Activated gamma-delta T cell treated with anti-CD3 and anti-CD28 coated beads, Interleukin-2, amount 50 U/mL, for 16 hours (primary cell): ENCODE data around the gene ATP9A.
A peak's percentile ranks its signal among the peaks of the same experiment; 100 is the strongest.
"Not testable (repeated sequence)": the region's sequence is repeated elsewhere in the genome, so short reads cannot be mapped to it uniquely, and the experiment has no call there.

Experiments
- DNase-seq: peaks from one replicate; pipeline ENCODE4 v3.0.0-alpha.2; 2020; ENCODE audit warnings: low read depth

ATP9A gene

DNA sequence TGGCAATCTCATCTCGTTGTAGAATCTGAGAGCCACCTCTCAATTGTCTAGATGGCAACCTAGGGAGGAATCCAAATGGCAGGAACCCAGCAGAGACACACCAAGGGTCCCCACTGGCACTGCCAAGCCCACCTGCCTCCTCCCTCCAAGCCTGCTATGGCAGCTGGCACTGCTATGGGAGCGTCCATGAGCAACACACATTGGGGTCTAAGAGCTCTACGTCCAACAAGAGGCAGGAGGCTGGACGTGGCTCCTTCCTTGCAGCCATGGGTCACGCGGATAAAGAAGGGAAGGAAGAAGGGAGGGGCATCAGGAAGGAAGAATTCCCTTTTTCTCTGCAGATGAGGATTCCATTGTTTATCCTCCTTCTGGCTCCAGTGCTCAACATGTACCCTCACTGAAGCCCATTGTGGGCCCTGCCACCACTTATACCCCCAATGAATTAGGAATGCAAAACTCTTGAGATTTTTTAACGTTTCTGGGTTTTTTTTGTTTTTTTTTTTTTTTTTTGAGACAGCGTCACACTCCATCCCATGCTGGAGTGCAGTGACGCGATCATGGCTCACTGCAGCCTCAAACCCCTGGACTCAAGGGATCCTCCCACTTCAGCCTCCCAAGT, 17.3 kb downstream of the ATP9A start:
- DNase-seq, result no peak

DNA sequence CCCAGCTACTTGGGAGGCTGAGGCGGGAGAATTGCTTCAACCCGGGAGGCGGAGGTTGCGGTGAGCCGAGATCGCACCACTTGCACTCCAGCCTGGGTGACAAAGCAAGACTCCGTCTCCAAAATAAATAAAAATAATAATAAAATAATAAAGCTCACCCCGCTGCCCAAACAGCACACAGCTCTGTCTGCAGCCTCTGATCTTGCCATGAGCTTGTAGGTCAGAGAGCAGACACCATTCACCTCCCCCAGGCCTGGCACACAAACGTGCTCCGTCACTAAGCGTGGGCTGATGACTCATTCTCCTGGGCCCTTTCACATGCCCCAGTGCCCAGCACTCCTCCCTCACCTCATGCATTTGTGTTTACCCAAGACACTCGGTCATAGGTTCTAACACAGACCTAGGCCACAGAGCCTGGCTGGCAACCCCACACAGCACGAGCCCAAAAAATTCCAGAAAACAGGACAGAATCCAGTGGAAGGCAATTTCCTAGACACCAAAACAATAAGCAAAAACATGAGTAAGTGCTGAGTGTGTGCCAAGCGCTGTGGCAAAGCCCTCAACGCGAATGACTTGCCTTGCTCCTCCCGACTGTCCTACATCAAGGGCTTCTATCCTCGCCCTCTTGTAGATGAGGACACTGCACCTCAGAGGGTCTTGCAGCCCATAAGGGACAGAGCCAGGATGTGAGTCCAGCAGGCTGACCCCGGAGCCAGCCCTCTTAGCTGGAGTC, 18.0 kb downstream of the ATP9A start:
- peak; percentile 29 for DNase-seq

DNA sequence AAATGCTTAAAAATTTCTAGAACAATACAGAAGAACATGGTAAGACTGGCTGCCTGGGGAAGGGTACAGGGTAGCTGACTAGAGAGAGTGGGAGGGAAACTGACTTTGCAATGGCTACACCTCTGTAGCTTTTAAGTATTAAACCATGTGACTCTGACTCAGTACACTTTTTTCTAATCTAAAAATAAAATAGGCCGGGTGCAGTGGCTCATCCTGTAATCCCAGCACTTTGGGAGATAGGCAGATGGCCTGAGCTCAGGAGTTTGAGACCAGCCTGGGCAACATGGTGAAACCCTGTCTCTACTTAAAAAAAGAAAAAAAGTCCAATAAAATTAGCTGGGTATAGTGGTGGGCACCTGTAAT, 18.5 kb downstream of the ATP9A start:
- no peak for DNase-seq

DNA sequence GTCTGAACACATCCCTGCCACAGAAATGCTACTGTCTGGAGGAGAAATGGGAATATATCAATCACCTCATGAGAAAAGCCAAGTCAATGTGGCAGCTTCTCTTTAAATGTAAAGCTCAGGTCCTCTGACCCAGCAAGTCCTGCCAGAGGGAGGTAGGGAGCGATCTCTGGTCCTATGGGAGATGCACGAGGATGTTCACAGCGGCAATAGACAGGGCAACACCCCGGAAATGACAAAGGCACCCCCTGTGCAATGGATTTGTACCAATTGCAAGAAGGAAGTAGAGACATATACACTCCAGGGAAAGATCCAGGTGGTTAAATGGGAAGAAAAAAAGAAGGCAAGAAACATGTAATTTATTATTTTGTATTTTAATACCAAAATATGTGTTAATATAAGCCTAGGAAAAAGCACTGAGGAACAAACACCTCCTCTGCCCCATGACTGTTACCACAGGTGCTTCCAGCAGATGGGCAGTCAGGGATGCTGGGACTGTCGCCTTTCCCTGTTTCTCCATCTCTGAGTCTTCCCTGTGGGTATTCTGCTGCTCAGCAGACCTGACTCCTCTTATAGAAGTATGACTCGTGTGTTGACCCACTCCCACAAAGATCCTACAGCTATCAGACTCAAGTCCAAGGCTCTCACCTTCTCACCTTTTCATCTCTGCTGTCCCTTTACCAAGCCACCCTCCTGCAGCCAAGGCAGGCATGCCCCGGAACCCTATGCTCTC, 20.8 kb downstream of the ATP9A start:
- no peak for DNase-seq

DNA sequence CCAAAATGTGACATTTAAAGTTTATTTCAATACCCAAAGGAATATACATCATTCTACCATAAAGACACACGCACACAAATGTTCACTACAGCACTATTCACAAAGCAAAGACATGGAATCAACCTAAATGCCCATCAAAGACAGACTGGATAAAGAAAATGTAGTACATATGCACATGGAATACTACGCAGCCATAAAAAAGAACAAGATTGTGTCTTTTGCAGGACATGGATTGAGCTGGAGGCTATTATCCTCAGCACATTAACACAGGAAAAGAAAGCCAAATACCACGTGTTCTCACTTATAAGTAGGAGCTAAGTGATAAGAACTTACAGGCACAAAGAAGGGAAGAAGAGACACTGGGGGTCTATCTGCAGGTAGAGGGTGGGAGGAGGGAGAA, 22.4 kb downstream of the ATP9A start:
- no peak for DNase-seq

DNA sequence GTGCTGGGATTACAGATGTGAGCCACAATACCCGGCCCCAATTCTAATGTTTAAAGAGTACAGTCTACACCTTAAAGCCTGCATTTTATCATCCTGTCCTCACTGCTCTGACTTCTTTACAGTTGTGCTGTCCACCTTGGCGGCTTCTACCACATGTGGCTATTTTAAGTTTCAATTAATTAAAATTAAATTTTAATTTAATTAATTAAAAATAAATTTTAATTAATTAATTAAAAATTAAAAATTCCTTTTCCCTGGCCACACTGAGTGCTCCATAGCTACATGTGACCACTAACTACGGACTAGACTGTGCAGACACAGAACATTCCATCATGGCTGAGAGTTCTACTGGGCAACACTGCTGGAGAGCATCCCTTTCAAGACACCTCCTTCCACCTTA, 27.4 kb downstream of the ATP9A start:
- DNase-seq, result no peak

DNA sequence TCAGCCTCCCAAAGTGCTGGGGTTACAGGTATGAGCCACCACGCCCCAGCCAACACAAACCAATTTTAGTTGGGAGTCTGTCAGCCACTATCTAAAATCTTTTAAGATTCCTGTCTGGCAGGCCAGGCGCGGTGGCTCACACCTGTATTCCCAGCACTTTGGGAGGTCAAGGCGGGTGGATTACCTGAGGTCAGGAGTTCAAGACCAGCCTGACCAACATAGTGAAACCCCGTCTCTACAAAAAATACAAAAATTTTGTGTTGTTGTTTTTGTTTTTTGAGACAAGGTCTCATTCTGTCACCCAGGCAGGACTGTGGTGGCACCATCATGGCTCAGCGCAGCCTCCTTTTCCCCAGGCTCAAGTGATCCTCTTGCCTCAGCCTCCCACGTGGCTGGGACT, 27.9 kb downstream of the ATP9A start:
- not testable (repeated sequence) for DNase-seq

DNA sequence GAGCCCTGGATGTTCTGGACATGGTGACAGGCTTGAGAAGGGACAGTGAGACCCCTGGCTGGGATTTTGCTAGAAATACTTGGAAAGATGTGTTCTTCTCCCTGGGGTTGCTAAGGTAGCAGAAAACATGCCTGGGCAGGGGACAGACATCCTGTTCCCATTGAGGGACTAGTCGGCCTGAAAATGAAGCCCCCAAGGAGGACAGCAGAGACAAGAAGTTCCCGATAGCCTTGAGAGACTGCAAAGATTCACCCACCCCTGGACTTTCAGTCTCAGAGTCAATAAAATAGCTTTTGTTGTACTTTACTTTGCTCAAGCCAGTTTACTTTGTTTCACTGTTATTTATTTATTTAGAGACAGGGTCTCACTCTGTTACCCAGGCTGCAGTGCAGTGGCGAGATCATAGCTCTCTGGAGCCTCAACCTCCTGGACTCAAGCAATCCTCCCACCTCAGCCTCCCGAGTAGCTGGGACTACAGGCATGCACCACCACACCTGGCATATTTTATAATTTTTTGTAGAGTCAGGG, 28.4 kb downstream of the ATP9A start:
- no peak for DNase-seq

DNA sequence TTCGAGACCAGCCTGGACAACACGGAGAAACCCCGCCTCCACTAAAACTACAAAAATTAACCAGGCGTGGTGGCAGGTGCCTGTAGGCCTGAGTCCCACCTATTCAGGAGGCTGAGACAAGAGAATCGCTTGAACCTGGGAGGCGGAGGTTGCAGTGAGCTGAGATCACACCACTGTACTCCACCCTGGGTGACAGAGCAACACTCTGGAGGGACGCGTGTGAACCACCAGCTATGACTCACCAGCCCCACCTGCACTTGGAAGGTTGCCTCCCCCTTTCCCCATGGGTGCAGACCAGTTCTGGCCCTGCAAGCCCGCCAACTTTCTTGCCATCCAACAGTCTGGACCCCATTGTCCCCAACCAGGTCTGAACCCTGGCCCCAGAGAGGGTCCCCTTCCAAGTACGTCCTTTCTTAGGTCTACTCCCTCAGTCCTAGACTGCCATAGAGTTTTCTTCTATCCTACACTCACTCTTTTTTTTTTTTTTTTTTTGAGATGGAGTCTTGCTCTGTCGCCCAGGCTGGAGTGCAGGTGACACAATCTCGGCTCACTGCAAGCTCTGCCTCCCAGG, 29.2 kb downstream of the ATP9A start:
- no peak for DNase-seq

DNA sequence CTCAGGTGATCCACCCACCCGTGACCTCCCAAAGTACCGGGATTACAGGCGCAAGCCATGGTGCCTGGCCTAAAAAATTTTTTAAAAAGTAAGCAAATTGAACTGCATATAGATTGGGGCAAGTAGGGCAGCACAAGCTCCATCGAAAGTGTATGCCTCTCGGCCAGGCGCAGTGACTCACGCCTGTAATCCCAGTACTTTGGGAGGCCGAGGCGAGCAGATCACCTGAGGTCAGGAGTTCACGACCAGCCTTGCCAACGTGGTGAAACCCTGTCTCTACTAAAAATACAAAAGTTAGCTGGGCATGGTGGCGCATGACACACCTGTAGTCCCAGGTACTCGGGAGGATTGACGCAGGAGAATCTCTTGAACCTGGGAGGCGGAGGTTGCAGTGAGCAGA, 29.9 kb downstream of the ATP9A start:
- not testable (repeated sequence) for DNase-seq

DNA sequence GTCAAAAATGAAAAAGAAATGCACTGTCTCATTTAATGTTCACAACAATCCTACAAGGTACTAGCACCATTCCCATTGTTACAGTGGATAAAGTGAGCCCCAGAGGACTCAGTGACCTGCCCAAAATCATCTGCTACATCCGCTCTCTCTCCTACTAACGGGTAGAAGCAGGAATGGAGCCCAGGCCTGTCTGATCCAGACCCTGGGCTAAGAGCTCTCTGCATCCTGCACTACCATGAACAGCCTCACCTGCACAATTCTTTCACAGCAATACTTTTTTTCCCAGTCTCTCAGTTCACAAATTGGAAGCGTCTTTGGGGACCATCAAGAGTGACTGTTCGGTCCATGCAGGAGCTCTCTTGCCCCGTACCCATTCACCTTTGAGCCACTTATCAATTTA, 31.2 kb downstream of the ATP9A start:
- no peak for DNase-seq

DNA sequence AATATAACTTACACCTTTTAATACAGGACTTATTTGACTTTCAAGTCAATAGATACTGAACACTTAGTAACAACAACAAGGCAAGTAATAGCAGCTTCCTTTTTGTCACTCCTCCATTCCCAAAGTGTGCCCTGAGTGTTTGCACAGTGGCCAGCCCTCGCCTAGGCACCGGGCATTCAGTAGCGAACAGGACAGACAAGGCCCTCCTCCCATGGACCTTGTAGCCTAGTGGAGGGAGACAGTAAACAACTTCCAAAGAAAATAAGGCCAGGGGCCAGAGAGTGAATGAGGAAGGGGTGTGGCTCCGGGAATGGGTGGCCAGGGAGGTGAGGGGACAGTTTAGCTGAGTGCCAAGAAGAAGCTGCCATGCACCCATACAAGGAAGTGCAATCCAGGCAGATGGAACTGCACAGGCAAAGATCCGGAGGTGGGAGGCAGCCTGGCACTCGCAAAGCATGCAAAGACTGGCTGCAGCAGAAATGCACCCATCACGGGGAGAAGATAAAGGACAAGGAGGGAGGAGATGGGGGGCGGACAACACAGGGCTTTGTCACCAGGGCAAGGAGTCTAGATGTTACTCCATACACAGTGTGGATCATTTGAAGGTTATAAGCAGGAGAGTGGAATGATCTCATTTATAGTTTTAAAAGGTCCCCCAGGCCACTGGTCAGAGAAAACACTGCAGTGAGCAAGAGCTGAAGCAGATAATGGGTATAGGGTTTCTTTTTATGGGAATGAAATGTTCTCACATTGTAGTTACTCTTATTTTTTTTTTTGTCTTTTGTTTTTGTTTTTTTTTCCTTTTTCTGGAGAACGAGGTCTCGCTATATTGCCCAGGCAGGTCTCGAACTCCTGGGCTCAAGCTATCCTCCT, 32.2 kb downstream of the ATP9A start:
- no peak for DNase-seq

DNA sequence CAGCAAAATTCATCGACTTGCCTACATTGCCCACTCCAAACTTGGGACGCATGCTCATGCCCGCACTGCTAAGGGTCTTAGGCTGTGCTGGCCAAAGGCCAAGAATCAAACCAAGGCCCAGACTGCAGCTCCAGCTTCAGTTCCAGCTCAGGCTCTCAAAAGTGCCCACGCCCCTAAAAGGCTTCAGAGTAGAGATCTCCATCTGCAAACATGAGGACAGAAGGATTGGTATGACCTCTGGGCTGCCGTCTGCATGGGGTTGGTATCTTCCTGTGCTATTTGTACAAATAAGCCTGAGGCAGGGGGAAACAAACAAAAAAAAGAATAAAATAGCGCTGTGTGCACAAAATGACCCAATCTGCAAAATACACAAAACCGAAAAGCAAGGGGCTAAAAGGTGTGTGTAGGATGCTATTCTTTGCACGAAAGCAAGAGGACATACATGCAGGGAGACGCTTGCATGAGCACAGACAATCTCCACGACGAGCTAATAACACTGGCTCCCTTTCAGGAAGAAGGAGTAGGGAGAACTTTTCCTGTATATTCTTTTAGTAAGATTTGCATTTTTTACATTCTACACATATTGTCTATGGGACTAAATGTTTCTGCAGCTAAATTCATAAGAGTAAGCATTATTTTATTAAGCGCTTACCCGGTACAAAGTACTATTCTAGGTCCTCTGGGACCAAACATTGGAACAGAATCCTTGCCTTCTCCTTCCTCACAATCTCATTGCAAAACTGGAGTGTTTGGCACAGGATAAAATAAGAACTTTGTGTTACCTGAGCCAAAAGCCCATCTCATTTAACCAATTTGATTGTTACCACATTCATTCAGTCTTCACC, 33.1 kb downstream of the ATP9A start:
- no peak for DNase-seq

DNA sequence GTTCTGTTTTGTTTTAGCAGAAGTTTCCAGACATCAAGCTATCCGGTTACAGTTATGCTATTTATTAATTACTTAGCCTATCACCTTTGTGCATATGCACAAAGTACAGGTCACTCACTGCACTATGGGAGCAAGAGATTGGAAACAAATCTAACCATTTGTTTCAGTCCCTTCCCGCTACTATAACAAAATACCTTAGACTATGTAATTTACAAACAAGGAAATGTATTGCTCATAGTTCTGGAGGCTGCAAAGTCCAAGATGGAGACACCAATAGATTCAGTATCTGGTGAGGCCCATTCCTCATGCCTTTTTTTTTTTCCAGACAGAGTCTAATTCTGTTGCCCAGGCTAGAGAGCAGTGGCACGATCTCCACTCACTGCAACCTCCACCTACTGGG, 35.1 kb downstream of the ATP9A start:
- DNase-seq, result no peak

DNA sequence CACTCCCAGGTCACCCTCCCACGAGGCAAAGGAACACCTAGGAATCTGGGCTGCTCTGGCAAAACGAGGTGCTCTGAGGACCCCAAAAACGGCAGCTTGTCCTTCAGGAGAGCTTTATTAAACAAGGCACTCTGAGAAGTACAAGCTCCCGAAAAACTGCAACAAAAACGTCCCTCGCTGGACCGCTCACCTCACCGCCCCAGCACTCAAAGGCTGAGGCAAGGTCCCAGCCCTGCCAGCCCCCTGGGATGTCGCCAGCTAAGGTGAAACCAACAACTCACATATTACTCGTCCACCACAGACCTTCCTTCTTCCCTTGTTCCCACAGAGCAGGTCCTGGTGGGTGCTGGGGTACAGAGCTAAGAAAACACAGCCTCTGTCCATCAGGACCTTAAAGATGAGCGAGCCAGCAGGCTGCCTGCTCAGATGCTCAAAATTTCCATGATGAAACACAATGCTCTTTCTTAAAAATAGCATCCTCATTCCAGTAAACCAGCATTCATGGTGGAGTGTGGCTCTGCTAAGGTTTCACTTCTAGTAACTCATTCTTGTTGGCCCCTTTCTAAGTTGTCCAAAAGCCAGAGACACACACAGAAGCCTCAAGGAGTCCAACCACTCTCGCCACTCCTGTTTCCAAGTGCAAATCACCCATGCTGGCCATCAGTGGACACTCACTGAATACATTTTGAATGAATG, 35.9 kb downstream of the ATP9A start:
- DNase-seq, result no peak

DNA sequence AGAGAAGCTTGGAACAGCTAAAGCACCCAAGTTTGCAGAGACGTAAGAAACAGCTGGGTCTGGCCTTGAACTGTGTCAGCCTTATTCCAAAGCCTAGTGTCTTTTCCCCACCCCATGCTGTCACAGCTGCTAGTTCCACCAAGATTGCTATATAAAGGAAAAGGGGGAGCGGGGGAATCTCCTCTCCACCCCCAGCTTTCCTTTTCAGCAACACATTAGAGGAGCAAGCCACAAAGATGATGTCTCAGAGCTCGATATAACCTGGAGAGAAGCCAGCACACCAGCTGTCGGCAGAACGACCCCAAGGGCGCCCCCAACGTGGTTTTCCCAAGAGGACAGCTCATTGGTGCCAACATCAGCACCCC, 36.5 kb downstream of the ATP9A start:
- no peak for DNase-seq

DNA sequence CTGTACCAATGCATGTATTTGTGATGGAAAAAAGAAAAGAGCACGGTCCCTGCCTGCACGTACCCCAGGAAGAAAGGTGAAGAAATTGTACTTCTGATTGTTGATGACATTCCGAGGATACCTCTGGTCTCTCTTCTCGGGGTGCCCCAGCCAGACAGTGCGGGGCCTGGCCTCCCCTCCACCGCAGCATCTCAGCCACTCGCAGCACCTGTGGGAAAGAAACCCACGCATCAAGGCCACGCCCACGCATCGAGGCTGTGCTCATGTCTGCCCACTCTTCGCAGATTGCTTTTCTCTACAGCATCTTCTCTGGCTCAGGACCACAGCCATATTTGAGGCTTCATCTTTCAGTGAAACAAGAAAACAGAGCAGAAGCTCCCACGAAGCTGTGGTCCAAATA, 38.4 kb downstream of the ATP9A start:
- DNase-seq, result no peak

DNA sequence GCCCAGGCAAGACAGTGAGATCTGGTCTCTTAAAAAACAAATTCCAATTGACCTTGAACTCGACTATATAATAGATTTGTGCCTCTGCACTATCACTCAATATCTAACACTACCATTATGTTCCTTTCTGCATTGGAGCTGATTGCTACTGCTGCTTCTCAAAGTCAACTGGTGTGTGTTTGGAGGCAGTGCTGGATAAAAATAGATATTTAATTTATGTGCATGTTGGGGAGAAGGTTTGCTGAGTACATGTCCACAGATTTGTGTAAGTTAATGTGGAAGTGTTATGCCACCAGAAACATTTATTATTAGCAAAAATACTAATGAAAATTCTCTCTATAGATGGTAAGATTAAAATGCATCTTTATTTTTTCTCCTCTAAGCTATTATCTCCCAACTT, 39.5 kb downstream of the ATP9A start:
- DNase-seq, result no peak

DNA sequence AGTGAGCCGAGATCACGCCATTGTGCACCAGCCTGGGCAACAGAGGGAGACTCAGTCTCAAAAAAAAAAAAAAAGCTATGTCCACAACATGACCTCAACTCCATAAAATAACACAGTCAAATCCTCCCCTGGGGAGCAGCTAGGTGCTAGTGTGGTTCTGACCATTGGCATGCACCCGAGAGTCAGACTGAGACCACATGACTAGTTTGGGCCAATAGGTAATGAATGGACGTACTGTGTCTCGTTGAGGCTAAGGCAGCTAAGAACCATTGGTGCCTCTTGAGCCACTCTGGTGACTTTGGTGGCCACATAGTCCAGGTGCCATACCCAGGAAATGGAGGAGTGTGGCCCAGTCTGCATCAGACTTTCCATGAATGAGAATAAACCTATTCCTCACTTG, 40.3 kb downstream of the ATP9A start:
- DNase-seq, result no peak

DNA sequence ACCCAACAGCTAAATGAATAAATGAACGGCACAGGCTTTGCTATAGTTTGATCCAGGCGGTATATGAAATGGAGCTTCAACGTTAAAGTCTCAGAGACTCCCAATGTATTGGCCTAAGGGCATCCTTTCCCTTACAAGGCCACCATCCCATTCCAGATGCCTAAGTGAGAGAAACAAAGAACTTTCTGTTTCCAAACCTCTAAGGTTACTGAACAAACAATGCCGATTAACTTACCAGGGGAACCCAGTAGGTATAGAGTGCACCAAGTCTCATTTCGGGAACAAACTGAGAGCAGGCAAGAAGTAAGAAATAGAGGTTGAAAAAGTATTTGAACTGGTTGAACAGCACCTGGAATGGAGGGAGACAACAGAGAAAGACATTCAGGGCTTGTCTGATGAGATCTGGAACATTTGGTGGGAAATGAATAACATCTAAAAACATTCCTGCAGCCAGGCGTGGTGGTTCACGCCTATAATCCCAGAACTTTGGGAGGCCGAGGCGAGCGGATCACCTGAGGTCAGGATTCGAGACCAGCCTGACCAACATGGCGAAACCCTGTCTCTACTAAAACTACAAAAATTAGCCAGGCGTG, 42.5 kb downstream of the ATP9A start:
- no peak for DNase-seq
